GM13976 (cell line): ENCODE results near the gene ALDH1L1.
"Not testable (repeated sequence)": the region's sequence is repeated elsewhere in the genome, so short reads cannot be mapped to it uniquely, and the experiment has no call there.

Source experiments
- DNase-seq: peaks from one replicate; pipeline ENCODE4 v3.0.0; 2012; ENCODE audit warnings: low spot score
- CTCF ChIP-seq: IDR thresholded peaks from 2 replicates; pipeline ENCODE4 v1.5.1; 2012; ENCODE audit warnings: borderline replicate concordance, mild to moderate bottlenecking; ENCODE audit not compliant: insufficient read depth; ENCODE audit errors: extremely low read depth, missing control alignments, control extremely low read depth
- in situ Hi-C: fragments of 300-500 bp; cut with MboI; formaldehyde crosslinking; loops from one replicate; pipeline ENCODE4 v1.12.0; 2022; ENCODE audit warnings: low sequenced_read_pairs, mixed read lengths, inconsistent platforms; ENCODE audit not compliant: unreplicated experiment

ALDH1L1 gene

GRCh38 chr3:126080970-126081369 is 99.4 kb downstream of the ALDH1L1 start:
- no peak for TF ChIP-seq CTCF
- DNase-seq: no peak
- in situ Hi-C loops: no loop called here

GRCh38 chr3:126078866-126079265 is 101.5 kb downstream of the ALDH1L1 start:
- in situ Hi-C loops: no loop called here
- no peak for DNase-seq
- no peak for TF ChIP-seq CTCF

GRCh38 chr3:126077754-126078153 is 102.6 kb downstream of the ALDH1L1 start:
- TF ChIP-seq CTCF: no peak
- in situ Hi-C loops: no loop called here
- no peak for DNase-seq

- in situ Hi-C loops: no loop called here
- no peak for TF ChIP-seq CTCF
- DNase-seq: no peak
Observed at GRCh38 chr3:126076140-126076539, 104.2 kb downstream of the ALDH1L1 start.

- no peak for DNase-seq
- no peak for TF ChIP-seq CTCF
- in situ Hi-C loops: no loop called here
Observed at GRCh38 chr3:126070146-126070545, 110.2 kb downstream of the ALDH1L1 start.

- no peak for TF ChIP-seq CTCF
- in situ Hi-C loops: no loop called here
- peak; percentile 12 for DNase-seq
Observed at GRCh38 chr3:126067959-126068358, 112.4 kb downstream of the ALDH1L1 start.

- DNase-seq, in situ Hi-C loops: not testable (repeated sequence)
Observed at GRCh38 chr3:126066676-126067075, 113.7 kb downstream of the ALDH1L1 start.
